Measurements from ENCODE around the gene SOCS6. TPM values are rescaled to one million over a fixed set of nuclear protein-coding genes. Genes with fewer than 3 reads are reported as not detected.
A peak's percentile ranks its signal among the peaks of the same experiment; 100 is the strongest.
"Not testable (repeated sequence)": the region's sequence is repeated elsewhere in the genome, so short reads cannot be mapped to it uniquely, and the experiment has no call there.

The SOCS6 gene
- total RNA-seq, 1 experiment from 2014 or later: 25.1 TPM

DNA sequence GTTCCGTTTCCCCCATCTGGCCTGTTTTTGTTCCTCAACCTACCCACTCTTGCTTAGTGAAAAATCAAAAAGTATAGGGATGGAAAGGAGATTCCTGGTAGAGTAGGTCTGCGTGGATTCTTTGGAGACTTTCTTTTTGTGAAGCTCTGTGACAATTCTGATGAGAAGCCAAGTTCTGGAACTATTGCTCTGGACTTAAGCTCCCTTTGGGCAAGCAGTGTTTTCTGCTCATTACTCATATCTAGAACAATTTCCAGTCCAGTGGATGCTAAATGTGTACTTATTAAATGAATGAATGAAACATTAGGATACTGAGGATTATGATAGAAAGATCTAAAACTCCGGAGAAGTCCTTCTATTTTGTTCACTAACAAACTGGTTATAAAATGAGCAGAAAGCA lies 76.5 kb downstream of the SOCS6 start:
- Histone ChIP-seq H3K27me3 (replicated peaks) (no peaks in the 10 kb centered on the region), H3K4me1 (replicated peaks) (no peaks in the 10 kb centered on the region), H3K27ac (no peak overlapping the region), H3K9me3 (replicated peaks) (no peaks in the 10 kb centered on the region), H3K36me3 (no peaks in the 10 kb centered on the region), H3K4me3 (no peak overlapping the region)
- DNase-seq (ENCODE audit: low read depth in 1 of 2, low spot score in 2 of 2): no peak

DNA sequence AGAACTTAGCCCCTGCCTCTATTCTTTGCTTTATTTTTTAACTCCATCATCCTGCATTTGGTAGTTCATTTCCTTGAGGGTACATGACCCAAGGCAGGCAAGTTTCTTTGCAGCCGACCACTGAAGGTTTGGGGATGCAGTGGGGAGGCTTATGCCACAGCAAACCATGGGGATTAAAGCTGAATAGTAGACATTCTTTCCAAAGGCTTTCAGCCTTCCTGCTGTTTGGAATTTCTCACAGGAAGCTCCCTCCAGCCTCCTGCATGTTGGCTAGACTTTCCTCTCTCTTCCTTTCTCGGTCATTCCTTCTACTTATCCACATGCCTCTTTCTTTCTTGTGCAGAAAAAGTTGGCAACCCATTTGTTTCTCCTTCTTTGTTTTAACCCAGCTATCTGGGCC lies 77.3 kb downstream of the SOCS6 start:
- Histone ChIP-seq H3K4me1 (replicated peaks) (no peaks in the 10 kb centered on the region), H3K9me3 (replicated peaks) (no peaks in the 10 kb centered on the region), H3K4me3 (no peak overlapping the region), H3K36me3 (no peaks in the 10 kb centered on the region), H3K27ac (no peak overlapping the region), H3K27me3 (replicated peaks) (no peaks in the 10 kb centered on the region)
- DNase-seq (ENCODE audit: low read depth in 1 of 2, low spot score in 2 of 2): no peak

DNA sequence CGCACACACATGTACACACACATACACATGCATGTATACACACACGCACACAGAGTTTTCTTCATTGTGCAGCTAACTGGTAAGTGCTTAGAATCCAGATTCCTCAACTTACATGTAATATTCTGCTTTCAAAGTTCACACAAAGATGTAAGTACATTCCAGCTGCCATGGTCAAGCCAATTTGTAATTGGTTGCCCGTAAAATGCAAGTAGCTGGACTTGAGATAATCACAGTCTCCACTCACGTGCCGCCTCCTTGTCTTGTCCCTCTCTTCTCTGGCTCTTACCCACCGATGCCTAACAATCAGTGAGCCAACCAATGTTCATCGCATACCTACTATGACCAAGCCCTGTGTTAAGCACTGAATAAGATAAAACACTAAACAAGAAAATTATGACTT lies 77.8 kb downstream of the SOCS6 start:
- DNase-seq (ENCODE audit: low read depth in 1 of 2, low spot score in 2 of 2): no peak

DNA sequence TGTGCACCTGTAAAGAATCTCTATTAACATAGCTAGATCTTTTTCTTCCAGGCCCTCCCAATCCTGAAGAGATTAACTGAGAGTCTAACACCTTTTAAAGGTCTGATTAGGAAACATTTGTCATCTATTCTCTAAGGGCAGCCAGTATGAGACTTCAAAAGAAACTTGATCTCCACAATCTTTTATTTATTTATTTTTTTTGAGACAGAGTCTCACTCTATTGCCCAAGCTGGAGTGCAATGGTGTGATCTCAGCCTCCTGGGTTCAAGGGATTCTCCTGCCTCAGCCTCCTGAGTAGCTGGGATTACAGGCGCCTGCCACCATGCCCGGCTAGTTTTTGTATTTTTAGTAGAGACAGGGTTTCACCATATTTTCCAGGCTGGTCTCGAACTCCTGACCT lies 78.5 kb downstream of the SOCS6 start:
- H3K27ac ChIP-seq; H3K27me3 ChIP-seq (replicated peaks); DNase-seq (ENCODE audit: low read depth in 1 of 2, low spot score in 2 of 2); H3K4me3 ChIP-seq; H3K36me3 ChIP-seq; H3K9me3 ChIP-seq (replicated peaks); H3K4me1 ChIP-seq (replicated peaks): not testable (repeated sequence)

More for the DNA sequence above, 77.8 kb downstream of the SOCS6 start:
- no peaks in the 10 kb centered on the region for H3K27me3 ChIP-seq (replicated peaks)
- H3K9me3 ChIP-seq (replicated peaks): no peaks in the 10 kb centered on the region
- H3K4me3 ChIP-seq: no peak overlapping the region
- H3K4me1 ChIP-seq (replicated peaks): no peaks in the 10 kb centered on the region; the same call in 1 of the 2 replicates
- H3K36me3 ChIP-seq: no peaks in the 10 kb centered on the region
- H3K27ac ChIP-seq: no peak overlapping the region

DNA sequence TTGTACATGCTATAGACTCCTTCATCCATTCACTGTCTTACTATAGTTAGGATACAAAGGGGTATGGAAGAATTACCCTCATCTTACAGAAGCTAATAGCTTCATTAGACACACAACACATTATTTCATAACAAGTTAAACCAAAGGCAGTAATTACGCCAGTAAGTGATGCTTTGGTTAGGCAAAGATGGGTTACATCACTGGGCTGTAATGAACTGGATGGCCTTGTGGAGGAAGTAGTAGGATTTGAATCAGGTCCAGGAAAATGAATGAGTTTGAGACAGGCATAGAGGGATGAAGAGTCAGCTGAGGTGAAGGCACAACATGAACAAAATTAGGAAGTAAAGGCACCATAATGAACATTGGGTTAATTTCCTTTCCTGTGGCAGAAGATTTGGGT lies 80.1 kb downstream of the SOCS6 start:
- no peaks in the 10 kb centered on the region for H3K36me3 ChIP-seq
- no peak overlapping the region for H3K4me3 ChIP-seq
- no peak overlapping the region for H3K27ac ChIP-seq
- no peaks in the 10 kb centered on the region for H3K27me3 ChIP-seq (replicated peaks)
- DNase-seq (ENCODE audit: low read depth in 1 of 2, low spot score in 2 of 2): no peak
- peaks cover 20% of the 10 kb centered on the region for H3K4me1 ChIP-seq (replicated peaks)
- H3K9me3 ChIP-seq (replicated peaks): no peaks in the 10 kb centered on the region

- H3K27ac ChIP-seq: no peak overlapping the region
- H3K4me3 ChIP-seq: no peak overlapping the region
- H3K4me1 ChIP-seq (replicated peaks): peaks cover 25% of the 10 kb centered on the region
- no peaks in the 10 kb centered on the region for H3K27me3 ChIP-seq (replicated peaks)
- no peak for DNase-seq (ENCODE audit: low read depth in 1 of 2, low spot score in 2 of 2)
- no peaks in the 10 kb centered on the region for H3K36me3 ChIP-seq
- no peaks in the 10 kb centered on the region for H3K9me3 ChIP-seq (replicated peaks)
Observed at GRCh38 chr18:70370762-70371733, 82.2 kb downstream of the SOCS6 start.

DNA sequence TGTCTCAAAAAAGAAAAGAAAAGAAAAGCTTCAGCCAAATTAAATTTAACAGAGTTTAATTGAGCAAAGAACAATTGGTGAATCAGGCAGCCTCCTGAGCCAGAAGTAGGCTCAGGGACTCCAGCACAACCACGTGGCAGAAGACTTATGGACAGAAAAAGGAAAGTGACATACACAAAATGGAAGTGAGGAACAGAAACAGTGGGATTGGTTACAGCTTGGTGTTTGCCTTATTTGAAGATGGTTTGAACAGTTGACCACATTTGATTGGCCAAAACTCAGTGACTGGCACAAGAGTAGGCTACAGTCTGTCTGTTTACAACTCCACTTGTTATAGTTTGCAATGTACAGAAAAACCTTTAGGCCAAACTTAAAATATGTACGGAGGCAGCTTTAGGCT lies 83.1 kb downstream of the SOCS6 start:
- Histone ChIP-seq H3K36me3 (no peaks in the 10 kb centered on the region), H3K27me3 (replicated peaks) (no peaks in the 10 kb centered on the region), H3K4me3 (no peak overlapping the region), H3K27ac (no peak overlapping the region), H3K4me1 (replicated peaks) (peaks cover 25% of the 10 kb centered on the region), H3K9me3 (replicated peaks) (no peaks in the 10 kb centered on the region)
- no peak for DNase-seq (ENCODE audit: low read depth in 1 of 2, low spot score in 2 of 2)

- no peak overlapping the region for H3K4me3 ChIP-seq
- no peaks in the 10 kb centered on the region for H3K27me3 ChIP-seq (replicated peaks)
- peaks cover 25% of the 10 kb centered on the region for H3K4me1 ChIP-seq (replicated peaks)
- no peak for DNase-seq (ENCODE audit: low read depth in 1 of 2, low spot score in 2 of 2)
- no peaks in the 10 kb centered on the region for H3K9me3 ChIP-seq (replicated peaks)
- H3K27ac ChIP-seq: peak overlapping the region; percentile 28
- H3K36me3 ChIP-seq: no peaks in the 10 kb centered on the region
Observed at GRCh38 chr18:70372450-70373041, 83.7 kb downstream of the SOCS6 start.

DNA sequence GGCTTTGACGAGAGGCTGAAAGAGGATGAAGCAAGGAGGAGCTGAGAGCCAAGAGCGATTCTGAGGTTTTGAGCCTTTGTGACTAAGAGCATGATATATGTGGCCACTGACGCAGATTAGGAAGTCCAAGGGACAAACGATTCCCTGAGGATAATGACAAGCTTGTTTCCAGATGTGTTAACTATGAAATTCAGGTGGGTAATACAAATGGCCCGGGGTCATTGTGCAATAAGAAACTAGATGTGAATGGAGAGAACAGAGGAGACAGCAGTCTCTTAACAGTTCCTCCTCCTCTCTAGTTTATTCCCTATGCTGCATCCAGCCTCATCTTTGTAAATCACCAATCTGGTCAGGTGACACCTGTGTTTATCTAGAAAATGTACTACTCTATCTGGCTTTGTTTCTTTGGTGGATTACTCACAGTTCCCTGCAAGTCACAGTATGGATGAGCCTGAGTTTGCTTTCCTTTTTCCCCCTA lies 84.2 kb downstream of the SOCS6 start:
- H3K27ac ChIP-seq: peak overlapping the region; percentile 28
- no peak overlapping the region for H3K4me3 ChIP-seq
- no peaks in the 10 kb centered on the region for H3K27me3 ChIP-seq (replicated peaks)
- no peaks in the 10 kb centered on the region for H3K36me3 ChIP-seq
- DNase-seq (ENCODE audit: low read depth in 1 of 2, low spot score in 2 of 2): peak in 1 of 2 experiments; percentile 43
- no peaks in the 10 kb centered on the region for H3K9me3 ChIP-seq (replicated peaks)
- peaks cover 25% of the 10 kb centered on the region for H3K4me1 ChIP-seq (replicated peaks)

GRCh38 chr18:70374154-70374553 lies 85.3 kb downstream of the SOCS6 start:
- H3K27me3 ChIP-seq (replicated peaks): no peaks in the 10 kb centered on the region
- no peak overlapping the region for H3K27ac ChIP-seq
- H3K36me3 ChIP-seq: no peaks in the 10 kb centered on the region
- no peaks in the 10 kb centered on the region for H3K9me3 ChIP-seq (replicated peaks)
- DNase-seq (ENCODE audit: low read depth in 1 of 2, low spot score in 2 of 2): no peak
- peaks cover 25% of the 10 kb centered on the region for H3K4me1 ChIP-seq (replicated peaks)
- no peak overlapping the region for H3K4me3 ChIP-seq

- Histone ChIP-seq H3K27me3 (replicated peaks) (no peaks in the 10 kb centered on the region), H3K4me3 (no peak overlapping the region), H3K9me3 (replicated peaks) (no peaks in the 10 kb centered on the region), H3K27ac (no peak overlapping the region), H3K4me1 (replicated peaks) (peaks cover 28% of the 10 kb centered on the region), H3K36me3 (no peaks in the 10 kb centered on the region)
- no peak for DNase-seq (ENCODE audit: low read depth in 1 of 2, low spot score in 2 of 2)
Observed at GRCh38 chr18:70376137-70376913, 87.5 kb downstream of the SOCS6 start.

GRCh38 chr18:70376914-70377258 lies 88.0 kb downstream of the SOCS6 start:
- DNase-seq (ENCODE audit: low read depth in 1 of 2, low spot score in 2 of 2): no peak
- Histone ChIP-seq H3K27ac (no peak overlapping the region), H3K4me1 (replicated peaks) (peaks cover 30% of the 10 kb centered on the region), H3K9me3 (replicated peaks) (no peaks in the 10 kb centered on the region), H3K36me3 (no peaks in the 10 kb centered on the region), H3K4me3 (no peak overlapping the region), H3K27me3 (replicated peaks) (no peaks in the 10 kb centered on the region)

DNA sequence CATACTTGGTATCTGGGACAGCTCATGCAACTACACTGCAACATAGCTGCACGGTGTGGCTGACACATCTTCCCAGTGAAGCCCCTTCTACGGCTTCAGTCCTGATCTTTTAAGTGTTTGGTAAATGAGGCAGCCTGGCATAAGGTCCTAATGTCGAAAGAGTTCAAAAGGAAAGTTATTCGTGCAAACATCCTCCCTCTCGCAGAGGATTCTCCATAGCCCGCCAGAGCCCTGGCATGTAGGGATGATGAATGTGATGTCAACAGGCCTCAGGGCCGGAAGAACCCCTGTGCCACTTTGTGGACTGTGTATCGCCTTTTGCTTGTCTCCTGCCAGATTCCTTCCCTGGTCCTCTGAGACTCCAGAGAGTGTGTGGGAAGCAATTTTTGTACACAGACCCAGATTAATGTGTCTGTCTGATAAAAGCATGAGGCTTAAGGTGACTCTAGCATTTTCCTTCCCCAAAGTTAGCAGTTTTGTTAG lies 88.5 kb downstream of the SOCS6 start:
- peaks cover 27% of the 10 kb centered on the region for H3K4me1 ChIP-seq (replicated peaks)
- no peak for DNase-seq (ENCODE audit: low read depth in 1 of 2, low spot score in 2 of 2)

More for the DNA sequence above, 88.5 kb downstream of the SOCS6 start:
- Histone ChIP-seq H3K36me3 (no peaks in the 10 kb centered on the region), H3K9me3 (replicated peaks) (no peaks in the 10 kb centered on the region), H3K27ac (no peak overlapping the region), H3K4me3 (no peak overlapping the region), H3K27me3 (replicated peaks) (no peaks in the 10 kb centered on the region)

Measured in SJSA1 (cell line).